Peyer's patch (tissue), 4 donors: ENCODE results near the gene PRR15L. TPM values are rescaled to one million over a fixed set of nuclear protein-coding genes. Genes with fewer than 3 reads are reported as not detected.

Source experiments
- DNase-seq, 3 donors: peaks; one replicate each; pipeline ENCODE4 v3.0.0-alpha.2; 2017 to 2019
- H3K27ac ChIP-seq, 4 donors: fragments of 200-600 bp; sonication (generic); one replicate each; pipeline ENCODE4 v1.5.1; 2016 to 2019
- H3K27me3 ChIP-seq, 2 donors: fragments of 200-600 bp; sonication (generic); one replicate each; pipeline ENCODE4 v1.5.1; 2019
- H3K36me3 ChIP-seq, 3 donors: fragments of 200-600 bp; sonication (generic); one replicate each; pipeline ENCODE4 v1.5.1; 2016 to 2019
- H3K4me1 ChIP-seq, 4 donors: fragments of 200-600 bp; sonication (generic); one replicate each; pipeline ENCODE4 v1.5.1; 2016 to 2019
- H3K4me3 ChIP-seq, 4 donors: fragments of 200-600 bp; sonication (generic); 1 replicate in 3 of 4; 2 replicates in 1 of 4; pipeline ENCODE4 v1.5.1; 2016 to 2019; ENCODE audit warnings: mild to moderate bottlenecking in 1 of 4
- H3K9me3 ChIP-seq, 4 donors: fragments of 200-600 bp; sonication (generic); one replicate each; pipeline ENCODE4 v1.5.1; 2016 to 2019; ENCODE audit warnings: mild to moderate bottlenecking in 1 of 4
- POLR2A ChIP-seq, 2 donors: fragments of 450-650 bp; IDR thresholded peaks; one replicate each; pipeline ENCODE4 v1.5.1; 2017; ENCODE audit warnings: antibody characterized with exemption in 2 of 2, mild to moderate bottlenecking in 2 of 2, moderate library complexity in 2 of 2
- total RNA-seq, 4 donors: library from RNA; depleted of rRNA; stranded (reverse); fragments of >200 nt; gene quantifications; one replicate each; pipeline ENCODE4 v1.1.0, GENCODE V29; 2016
- TF ChIP-seq, protein P1 (sequence below), 6 experiments: fragments of 450-650 bp in 4 of 6; fragments of 200-600 bp in 2 of 6; sonication (generic) in 1 of 6; IDR thresholded peaks; one replicate each; pipeline ENCODE4 v1.5.1; 2017 to 2019; ENCODE audit warnings: antibody characterized with exemption in 6 of 6, mild to moderate bottlenecking in 3 of 6, moderate library complexity in 1 of 6

PRR15L gene
- total RNA-seq, 4 donors from 2014 or later: 88.3 to 358 (median 288) TPM

DNA sequence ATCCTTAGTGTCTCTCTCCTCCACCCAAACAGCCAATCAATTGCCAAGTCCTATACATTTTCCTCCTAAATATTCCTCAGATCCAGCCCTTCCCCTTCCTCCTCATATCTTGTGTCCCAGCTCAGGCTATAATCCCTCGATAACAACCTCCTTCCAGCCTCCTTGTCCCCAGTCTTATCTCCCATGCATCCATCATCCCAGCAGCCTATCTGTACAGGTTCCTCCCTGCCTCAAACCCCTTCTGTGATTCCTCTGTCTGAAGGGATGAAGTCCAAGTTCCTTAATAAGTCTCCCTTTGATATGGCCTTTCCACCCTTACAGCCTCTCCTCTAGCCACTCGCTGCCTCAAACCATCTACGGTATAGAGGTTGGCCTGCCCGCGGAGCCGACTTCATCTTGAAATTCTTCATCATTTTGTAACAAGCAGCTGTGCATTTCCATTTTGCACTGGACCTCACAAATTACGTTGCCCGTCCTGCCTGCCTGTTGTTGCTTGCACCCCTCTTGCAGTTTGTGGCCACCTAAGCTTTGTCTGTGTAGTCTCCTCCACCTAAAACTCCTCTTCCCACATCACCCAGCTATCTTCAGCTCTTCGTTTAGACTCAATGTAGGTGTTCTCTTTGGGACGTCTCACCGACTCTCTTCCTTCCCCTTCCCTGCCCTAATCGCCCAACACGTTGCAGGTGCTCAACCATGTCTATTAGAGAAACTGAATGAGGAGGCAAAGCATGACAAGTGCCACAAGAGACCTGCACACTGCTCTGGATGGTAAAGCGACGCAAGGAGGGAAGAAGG, 12.4 kb upstream of the PRR15L start:
- Histone ChIP-seq H3K4me3 (peak overlapping the region; percentile 20 to 91 (median 90)), H3K36me3 (peaks cover 0 to 20% (median 0%) of the 10 kb centered on the region in 3 donors), H3K27ac (peak overlapping the region in 3 of 4 donors; percentile 30 to 87 (median 35)), H3K4me1 (peaks cover 0 to 32% (median 2%) of the 10 kb centered on the region in 4 donors), H3K27me3 (no peaks in the 10 kb centered on the region), H3K9me3 (no peaks in the 10 kb centered on the region)
- DNase-seq: no peak
- TF ChIP-seq POLR2A (IDR thresholded peaks at IDR 0.05): no peak
- TF ChIP-seq, protein P1, sequence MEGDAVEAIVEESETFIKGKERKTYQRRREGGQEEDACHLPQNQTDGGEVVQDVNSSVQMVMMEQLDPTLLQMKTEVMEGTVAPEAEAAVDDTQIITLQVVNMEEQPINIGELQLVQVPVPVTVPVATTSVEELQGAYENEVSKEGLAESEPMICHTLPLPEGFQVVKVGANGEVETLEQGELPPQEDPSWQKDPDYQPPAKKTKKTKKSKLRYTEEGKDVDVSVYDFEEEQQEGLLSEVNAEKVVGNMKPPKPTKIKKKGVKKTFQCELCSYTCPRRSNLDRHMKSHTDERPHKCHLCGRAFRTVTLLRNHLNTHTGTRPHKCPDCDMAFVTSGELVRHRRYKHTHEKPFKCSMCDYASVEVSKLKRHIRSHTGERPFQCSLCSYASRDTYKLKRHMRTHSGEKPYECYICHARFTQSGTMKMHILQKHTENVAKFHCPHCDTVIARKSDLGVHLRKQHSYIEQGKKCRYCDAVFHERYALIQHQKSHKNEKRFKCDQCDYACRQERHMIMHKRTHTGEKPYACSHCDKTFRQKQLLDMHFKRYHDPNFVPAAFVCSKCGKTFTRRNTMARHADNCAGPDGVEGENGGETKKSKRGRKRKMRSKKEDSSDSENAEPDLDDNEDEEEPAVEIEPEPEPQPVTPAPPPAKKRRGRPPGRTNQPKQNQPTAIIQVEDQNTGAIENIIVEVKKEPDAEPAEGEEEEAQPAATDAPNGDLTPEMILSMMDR (IDR thresholded peaks at IDR 0.05): no peak

DNA sequence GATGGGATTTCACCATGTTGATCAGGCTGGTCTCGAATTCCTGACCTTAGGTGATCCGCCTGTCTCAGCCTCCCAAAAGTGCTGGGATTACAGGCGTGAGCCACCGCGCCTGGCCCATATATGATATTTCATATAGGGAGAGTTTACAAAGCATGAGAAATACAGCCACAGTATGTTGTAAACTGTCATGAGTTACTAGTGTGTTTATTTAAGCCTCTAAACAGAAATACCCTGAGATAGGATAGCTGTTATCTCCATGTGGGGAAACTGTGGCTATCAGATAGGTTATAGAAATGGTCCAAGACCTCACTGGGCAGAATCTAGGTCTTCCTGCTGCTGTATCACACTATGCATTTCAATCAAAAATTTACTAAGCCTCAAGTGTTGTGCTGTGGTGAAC, 11.2 kb upstream of the PRR15L start:
- TF ChIP-seq POLR2A (IDR thresholded peaks at IDR 0.05): no peak
- TF ChIP-seq, protein P1 (IDR thresholded peaks at IDR 0.05): no peak
- no peak overlapping the region for H3K4me3 ChIP-seq
- H3K27me3 ChIP-seq: no peaks in the 10 kb centered on the region
- H3K27ac ChIP-seq: peak overlapping the region in 1 of 4 donors; percentile 90
- no peaks in the 10 kb centered on the region for H3K9me3 ChIP-seq
- H3K36me3 ChIP-seq: peaks cover 0 to 7% (median 0%) of the 10 kb centered on the region in 3 donors
- no peak for DNase-seq
- H3K4me1 ChIP-seq: peaks cover 0 to 43% (median 6%) of the 10 kb centered on the region in 4 donors

DNA sequence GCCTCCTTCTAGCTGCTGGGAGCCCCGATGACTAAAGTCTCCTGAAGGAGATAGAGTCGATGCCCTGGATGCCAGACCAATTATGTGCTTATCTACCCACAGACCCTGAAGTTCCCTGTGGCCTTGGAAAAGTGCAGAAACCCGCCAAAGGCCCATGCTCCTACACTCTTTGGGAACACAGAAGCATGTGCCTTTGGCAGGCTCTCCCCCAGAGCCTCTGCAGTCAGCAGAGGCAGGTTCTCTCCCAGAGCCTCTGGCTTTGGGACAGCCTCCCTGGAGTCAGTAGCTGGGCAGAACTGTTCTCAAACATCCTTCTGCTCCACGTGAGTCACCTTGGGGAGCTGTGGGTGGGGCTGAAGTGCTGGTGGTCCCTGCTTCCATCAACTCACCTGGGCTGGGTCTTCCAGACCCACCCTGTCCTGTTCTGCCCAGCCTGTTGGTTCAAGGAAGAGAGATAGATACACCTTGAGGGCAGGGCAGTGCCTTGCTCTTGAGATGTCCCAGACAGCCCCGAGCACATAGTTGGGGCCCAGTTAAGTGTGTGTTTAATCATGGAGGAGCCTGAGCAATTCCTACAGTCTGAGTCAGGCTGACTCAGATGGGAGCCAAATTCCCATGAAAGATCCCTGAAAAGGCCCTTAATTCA, 10.0 kb upstream of the PRR15L start:
- peak in 2 of 3 donors; percentile 70 to 77 for DNase-seq
- Histone ChIP-seq H3K4me1 (peaks cover 0 to 43% (median 6%) of the 10 kb centered on the region in 4 donors), H3K9me3 (no peaks in the 10 kb centered on the region), H3K4me3 (peak overlapping the region in 1 of 4 donors; percentile 30), H3K36me3 (no peaks in the 10 kb centered on the region), H3K27ac (peak overlapping the region in 3 of 4 donors; percentile 70 to 90 (median 88)), H3K27me3 (no peaks in the 10 kb centered on the region)
- TF ChIP-seq, protein P1 (IDR thresholded peaks at IDR 0.05): no peak
- peak in 1 of 2 donors; percentile 47 for TF ChIP-seq POLR2A (IDR thresholded peaks at IDR 0.05)

DNA sequence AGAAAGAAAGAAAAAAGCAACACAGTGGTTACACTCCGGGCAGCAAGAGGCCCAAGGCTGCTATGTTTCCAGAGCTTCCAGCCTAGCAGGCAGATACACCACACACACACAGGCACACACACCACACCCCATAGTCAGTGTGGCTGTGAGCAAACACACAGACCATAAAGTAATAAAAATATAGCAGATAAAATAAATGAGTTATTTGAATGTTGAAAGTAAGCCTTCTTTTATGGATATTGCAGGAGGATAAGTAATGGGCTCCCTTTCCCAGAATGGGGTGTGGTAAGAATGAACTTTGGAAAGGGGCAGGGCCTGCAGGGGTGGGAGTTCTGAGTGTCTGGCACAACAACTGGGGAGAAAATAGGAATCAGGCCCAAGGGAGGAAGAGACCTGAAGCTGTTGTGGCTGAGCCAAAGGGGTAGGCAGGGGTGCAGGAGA, 8.4 kb upstream of the PRR15L start:
- H3K9me3 ChIP-seq: no peaks in the 10 kb centered on the region
- DNase-seq: peak in 2 of 3 donors; percentile 75 to 85
- peak overlapping the region in 2 of 4 donors; percentile 16 to 30 for H3K4me3 ChIP-seq
- peaks cover 0 to 35% (median 6%) of the 10 kb centered on the region in 4 donors for H3K4me1 ChIP-seq
- TF ChIP-seq POLR2A (IDR thresholded peaks at IDR 0.05): peak; percentile 40 to 78
- TF ChIP-seq, protein P1 (IDR thresholded peaks at IDR 0.05): no peak
- no peaks in the 10 kb centered on the region for H3K36me3 ChIP-seq
- peak overlapping the region in 3 of 4 donors; percentile 70 to 90 (median 88) for H3K27ac ChIP-seq
- H3K27me3 ChIP-seq: no peaks in the 10 kb centered on the region

DNA sequence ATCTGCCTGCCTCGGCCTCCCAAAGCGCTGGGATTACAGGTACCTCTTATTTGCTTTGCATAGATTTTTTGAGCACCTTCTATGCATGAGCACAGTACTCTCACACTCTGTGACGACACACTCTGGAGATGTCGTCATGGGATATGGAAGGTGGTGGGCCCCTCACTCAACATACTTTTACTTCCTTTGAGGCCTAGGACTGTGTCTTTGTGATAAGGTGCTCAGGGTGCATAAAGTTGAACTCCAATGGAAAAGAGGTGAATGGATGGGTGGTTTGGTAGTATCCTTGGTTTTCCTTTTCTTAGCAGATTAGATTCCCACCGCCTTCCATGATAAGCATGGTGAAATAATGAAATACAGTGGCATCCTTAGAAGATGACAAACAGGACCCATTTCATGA, 7.2 kb upstream of the PRR15L start:
- Histone ChIP-seq H3K9me3 (no peaks in the 10 kb centered on the region), H3K4me3 (no peak overlapping the region), H3K36me3 (no peaks in the 10 kb centered on the region), H3K27me3 (no peaks in the 10 kb centered on the region), H3K4me1 (peaks cover 0 to 36% (median 4%) of the 10 kb centered on the region in 4 donors), H3K27ac (peak overlapping the region in 3 of 4 donors; percentile 62 to 90 (median 88))
- TF ChIP-seq, protein P1 (IDR thresholded peaks at IDR 0.05): no peak
- TF ChIP-seq POLR2A (IDR thresholded peaks at IDR 0.05): no peak
- no peak for DNase-seq
